K562 (cell line): ENCODE results near the gene MUC5AC. TPM values are rescaled to one million over a fixed set of nuclear protein-coding genes. Genes with fewer than 3 reads are reported as not detected.
A peak's percentile ranks its signal among the peaks of the same experiment; 100 is the strongest.

ENCODE experiments used
- ATAC-seq: fragments of 200-7000 bp; cut with Tn5 transposase; 3 replicates; pipeline ENCODE4 v1.9.1; 2020; ENCODE audit warnings: moderate library complexity
- Bru-seq: library from RNA; stranded (reverse); fragments of 400-500 nt; gene quantifications from one replicate; lab custom pipeline; 2021; lab: Mats Ljungman, UMichigan
- BruChase-seq, 2 experiments: library from RNA; stranded (reverse); fragments of 400-500 nt; gene quantifications; one replicate each; lab custom pipeline; 2021; lab: Mats Ljungman, UMichigan
- BruUV-seq: library from RNA; stranded (reverse); fragments of 400-500 nt; replicated peaks from 2 replicates; lab custom pipeline; 2021; lab: Mats Ljungman, UMichigan
- CTCF ChIA-PET: fragments of 300-600 bp; formaldehyde crosslinking; extraction: SDS; loops from one replicate; lab custom pipeline; 2021; ENCODE audit warnings: low intra/inter-chr PET ratio; lab: Yijun Ruan, JAX
- POLR2A ChIA-PET: fragments of 300-600, 350-650 bp; sonication (Branson Sonifier 250); formaldehyde crosslinking; extraction: SDS; loops from one replicate; lab custom pipeline; 2021; ENCODE audit warnings: antibody characterized with exemption, inconsistent platforms; lab: Yijun Ruan, JAX
- DNase-seq, 4 experiments: peaks; one replicate each; pipeline versions ENCODE4 v3.0.0 to v3.0.0-alpha.2; 2011 to 2018; ENCODE audit warnings: low spot score in 3 of 4, mixed read lengths in 3 of 4; ENCODE audit errors: extremely low read depth in 1 of 4
- FAIRE-seq: peaks from 2 replicates; lab custom pipeline; 2011; peaks lifted over from hg19 to GRCh38; lab: Jason Lieb, UNC
- H2AFZ ChIP-seq: 2 replicates; pipeline ENCODE4 v1.6.0; 2011; ENCODE audit warnings: low read depth, low read length, control low read depth, inconsistent platforms
- H3K27ac ChIP-seq: fragments of 200-600 bp; 3 replicates; pipeline ENCODE4 v1.8.0; 2011; ENCODE audit warnings: low read depth, mild to moderate bottlenecking, control low read depth, inconsistent platforms, low read length, moderate library complexity, mixed read lengths; ENCODE audit errors: extremely low read depth
- H3K27me3 ChIP-seq, 2 experiments: fragments of 300-600 bp in 1 of 2; 2 replicates in 1 of 2; 3 replicates in 1 of 2; pipeline versions ENCODE4 v1.6.0 to v1.8.0; 2011; ENCODE audit warnings: inconsistent platforms in 2 of 2, low read length in 2 of 2, mild to moderate bottlenecking in 1 of 2, mixed read lengths in 1 of 2, moderate library complexity in 1 of 2; ENCODE audit not compliant: control insufficient read depth in 2 of 2, insufficient read depth in 2 of 2
- H3K36me3 ChIP-seq: fragments of 300-600 bp; 3 replicates; pipeline ENCODE4 v1.8.0; 2011; ENCODE audit warnings: mild to moderate bottlenecking, low read length, inconsistent platforms; ENCODE audit not compliant: control insufficient read depth, insufficient read depth
- H3K4me1 ChIP-seq, 2 experiments: fragments of 200-600 bp in 1 of 2; replicated peaks in 1 of 2; 2 replicates in 1 of 2; 3 replicates in 1 of 2; pipeline versions ENCODE4 v1.5.1 to v1.8.0; 2011; ENCODE audit warnings: inconsistent platforms in 2 of 2, low read length in 2 of 2, mild to moderate bottlenecking in 1 of 2, mixed read lengths in 1 of 2, moderate library complexity in 1 of 2; ENCODE audit not compliant: control insufficient read depth in 2 of 2, insufficient read depth in 2 of 2
- H3K4me2 ChIP-seq: 2 replicates; pipeline ENCODE4 v1.6.1; 2011; ENCODE audit warnings: low read length, control low read depth, inconsistent platforms, mixed read lengths; ENCODE audit not compliant: insufficient read depth
- H3K4me3 ChIP-seq: fragments of 200-600 bp; sonication (generic), shearing (Covaris generic); 2 replicates; pipeline ENCODE4 v1.5.1; 2016; ENCODE audit warnings: control low read depth, inconsistent platforms
- H3K79me2 ChIP-seq: fragments of 200-600 bp; 3 replicates; pipeline ENCODE4 v1.8.0; 2011; ENCODE audit warnings: low read length, inconsistent platforms; ENCODE audit not compliant: control insufficient read depth, insufficient read depth
- H3K9ac ChIP-seq, 2 experiments: 2 replicates each; pipeline versions ENCODE4 v1.6.0 to v1.6.1; 2011; ENCODE audit warnings: low read depth in 2 of 2, low read length in 2 of 2, control low read depth in 1 of 2, inconsistent platforms in 1 of 2, mild to moderate bottlenecking in 1 of 2, mixed read lengths in 1 of 2; ENCODE audit not compliant: insufficient read depth in 1 of 2
- H3K9me1 ChIP-seq: one replicate; pipeline ENCODE4 v1.6.0; 2011; ENCODE audit warnings: inconsistent platforms, mild to moderate bottlenecking, low read length, moderate library complexity; ENCODE audit not compliant: control insufficient read depth, insufficient read depth
- H3K9me3 ChIP-seq: replicated peaks from 2 replicates; pipeline ENCODE4 v1.5.1; 2011; ENCODE audit warnings: low read depth, low read length, inconsistent platforms; ENCODE audit not compliant: control insufficient read depth, insufficient read depth
- H4K20me1 ChIP-seq: replicated peaks from 2 replicates; pipeline ENCODE4 v1.6.1; 2011; ENCODE audit warnings: low read length, inconsistent platforms, mixed read lengths; ENCODE audit not compliant: control insufficient read depth, insufficient read depth
- BACH1 ChIP-seq: fragments of 200-800 bp; sonication (Bioruptor generic); IDR thresholded peaks from 2 replicates; pipeline ENCODE4 v1.6.1; 2016; ENCODE audit warnings: missing genetic modification characterization, missing compliant biosample characterization
- ELF4 ChIP-seq: fragments of 450-650 bp; formaldehyde crosslinking; IDR thresholded peaks from 2 replicates; pipeline ENCODE4 v1.4.0; 2022; ENCODE audit warnings: missing genetic modification characterization
- FOXA1 ChIP-seq: fragments of 450-650 bp; IDR thresholded peaks from 2 replicates; pipeline ENCODE4 v1.6.1; 2016; ENCODE audit warnings: mild to moderate bottlenecking, borderline replicate concordance
- POU5F1 ChIP-seq: fragments of 150-350 bp; IDR thresholded peaks from 2 replicates; pipeline ENCODE4 v1.6.1; 2014; ENCODE audit warnings: borderline replicate concordance, low read length, low read depth, mild to moderate bottlenecking; ENCODE audit not compliant: partially characterized antibody
- PYGO2 ChIP-seq: fragments of 450-650 bp; IDR thresholded peaks from 2 replicates; pipeline ENCODE4 v1.6.1; 2016; ENCODE audit warnings: mild to moderate bottlenecking, missing genetic modification characterization, moderate library complexity, missing compliant biosample characterization
- RAD51 ChIP-seq: fragments of 450-650 bp; IDR thresholded peaks from 2 replicates; pipeline ENCODE4 v1.7.1; 2016; ENCODE audit warnings: low read depth, mild to moderate bottlenecking, borderline replicate concordance
- TBL1XR1 ChIP-seq, 2 experiments: IDR thresholded peaks; 2 replicates each; pipeline ENCODE4 v1.6.1; 2012; ENCODE audit warnings: improper control_type of control experiment in 2 of 2, low read length in 2 of 2, mild to moderate bottlenecking in 1 of 2
- ZBTB12 ChIP-seq: fragments of 250-450 bp; sonication (Bioruptor Pico); IDR thresholded peaks from 2 replicates; pipeline ENCODE4 v1.4.0; 2020
- ZBTB8A ChIP-seq: fragments of 450-650 bp; IDR thresholded peaks from 2 replicates; pipeline ENCODE4 v1.6.1; 2018; ENCODE audit warnings: mild to moderate bottlenecking, moderate library complexity; ENCODE audit not compliant: partially characterized antibody
- WGBS: fragments of 100-300 bp; shearing (Covaris generic); methylation state at CpG from one replicate; pipeline ENCODE4 v1.1.6; 2016; ENCODE audit warnings: low coverage, mixed read lengths; ENCODE audit not compliant: insufficient coverage; ENCODE audit errors: missing lambda C conversion rate; 5-methylcytosine and 5-hydroxymethylcytosine counted together
- in situ Hi-C: fragments of 300-500 bp; cut with MboI; formaldehyde crosslinking; loops from 4 replicates; pipeline ENCODE4 v1.15.0; 2018; ENCODE audit warnings: inconsistent platforms, mixed read lengths
- intact Hi-C: fragments of 100-400 bp; cut with micrococcal nuclease; formaldehyde crosslinking; loops from 2 replicates; pipeline ENCODE4 v1.14.2; 2022
- long read RNA-seq, 3 experiments: library from polyadenylated mRNA in 2 of 3; library from RNA in 1 of 3; unstranded in 2 of 3; stranded (forward) in 1 of 3; transcript quantifications; one replicate each; pipeline ENCODE4 v2.0.0, GENCODE V29; 2019 to 2022
- polyA minus RNA-seq, 3 experiments: library from RNA; depleted of rRNA, polyadenylated mRNA; stranded (reverse); fragments of >200 nt; gene quantifications; 2 replicates each; pipeline ENCODE4 v1.2.3, GENCODE V29; 2011
- polyA plus RNA-seq, 8 experiments: library from polyadenylated mRNA; depleted of rRNA in 4 of 8; stranded (reverse) in 5 of 8; unstranded in 3 of 8; fragments of >200 nt; fragmentation: Nextera tagmentation in 2 of 8; fragmentation: Illumina TruSeq in 1 of 8; extraction: Ambion mirVana in 2 of 8; extraction: Trizol in 1 of 8; gene quantifications; 2 replicates each; pipeline versions ENCODE4 v1.2.1 to v1.2.3, GENCODE V29; 2011 to 2014; ENCODE audit warnings: inconsistent platforms in 1 of 8, missing spikeins in 1 of 8
- total RNA-seq, 7 experiments: library from RNA; depleted of rRNA in 6 of 7; stranded (reverse); fragments of >200 nt in 6 of 7; fragmentation: Illumina TruSeq in 2 of 7; extraction: Trizol in 2 of 7; gene quantifications; 2 replicates each; pipeline versions ENCODE4 v1.2.1 to v1.2.3, GENCODE V29; 2011 to 2021; ENCODE audit warnings: low replicate concordance in 1 of 7
- TF ChIP-seq, protein P1 (sequence below): conservative IDR thresholded peaks from 2 replicates; pipeline ENCODE4 v1.6.1; 2011; ENCODE audit warnings: low read depth, mild to moderate bottlenecking, low read length; ENCODE audit not compliant: control insufficient read depth

Gene MUC5AC
- total RNA-seq (2011; cell fraction: chromatin; rRNA removed; ENCODE audit: low replicate concordance), result not detected in 2 replicates
- not detected in 2 replicates for total RNA-seq (2011; cell fraction: nucleolus; rRNA removed)
- total RNA-seq (2011; cell fraction: nucleoplasm; rRNA removed), result not detected in 2 replicates
- not detected in 2 replicates for total RNA-seq (2014; rRNA removed)
- not detected in 2 replicates for total RNA-seq (2014; rRNA removed; fragmentation: Illumina TruSeq; extraction: Trizol)
- not detected in 2 replicates for total RNA-seq (2015; rRNA removed; fragmentation: Illumina TruSeq; extraction: Trizol)
- under 0.01 TPM in 1 of 2 replicates, not detected in the other for total RNA-seq (2021)
- not detected in 2 replicates for polyA plus RNA-seq (2011; rRNA removed)
- polyA plus RNA-seq (2011; cell fraction: cytosol; rRNA removed), result under 0.01 TPM in 1 of 2 replicates, not detected in the other
- polyA plus RNA-seq (2011; cell fraction: nucleus; rRNA removed), result not detected in 2 replicates
- polyA plus RNA-seq (2012), result under 0.01 TPM in 2 replicates
- not detected in 2 replicates for polyA plus RNA-seq (2014; fragmentation: Illumina TruSeq; extraction: Trizol)
- polyA plus RNA-seq (2014; fragmentation: Nextera tagmentation; extraction: Ambion mirVana), result not detected
- not detected in 2 replicates for polyA plus RNA-seq (2014; rRNA removed)
- not detected in 2 replicates for polyA minus RNA-seq (2011; rRNA and poly(A)+ RNA removed)
- not detected in 2 replicates for polyA minus RNA-seq (2011; cell fraction: cytosol; rRNA and poly(A)+ RNA removed)
- not detected in 2 replicates for polyA minus RNA-seq (2011; cell fraction: nucleus; rRNA and poly(A)+ RNA removed)
- Bru-seq, nascent RNA, result percentile 7 among the genes with signal in this experiment
- percentile 9 among the genes with signal in this experiment for BruChase-seq, experiment 1, labeled RNA remaining after a 2-hour chase
- percentile 11 among the genes with signal in this experiment for BruChase-seq, experiment 2, labeled RNA remaining after a 6-hour chase
- long read RNA-seq, experiment 1, partial matches to known transcripts, result 1 of 1 reads
- long read RNA-seq, experiment 1, other reads (novel, unspliced or antisense), result 0 of 1 reads
- long read RNA-seq, experiment 2, partial matches to known transcripts, result 1 of 1 reads
- long read RNA-seq, experiment 2, other reads (novel, unspliced or antisense), result 0 of 1 reads
- long read RNA-seq, experiment 3, result 0 reads

DNA sequence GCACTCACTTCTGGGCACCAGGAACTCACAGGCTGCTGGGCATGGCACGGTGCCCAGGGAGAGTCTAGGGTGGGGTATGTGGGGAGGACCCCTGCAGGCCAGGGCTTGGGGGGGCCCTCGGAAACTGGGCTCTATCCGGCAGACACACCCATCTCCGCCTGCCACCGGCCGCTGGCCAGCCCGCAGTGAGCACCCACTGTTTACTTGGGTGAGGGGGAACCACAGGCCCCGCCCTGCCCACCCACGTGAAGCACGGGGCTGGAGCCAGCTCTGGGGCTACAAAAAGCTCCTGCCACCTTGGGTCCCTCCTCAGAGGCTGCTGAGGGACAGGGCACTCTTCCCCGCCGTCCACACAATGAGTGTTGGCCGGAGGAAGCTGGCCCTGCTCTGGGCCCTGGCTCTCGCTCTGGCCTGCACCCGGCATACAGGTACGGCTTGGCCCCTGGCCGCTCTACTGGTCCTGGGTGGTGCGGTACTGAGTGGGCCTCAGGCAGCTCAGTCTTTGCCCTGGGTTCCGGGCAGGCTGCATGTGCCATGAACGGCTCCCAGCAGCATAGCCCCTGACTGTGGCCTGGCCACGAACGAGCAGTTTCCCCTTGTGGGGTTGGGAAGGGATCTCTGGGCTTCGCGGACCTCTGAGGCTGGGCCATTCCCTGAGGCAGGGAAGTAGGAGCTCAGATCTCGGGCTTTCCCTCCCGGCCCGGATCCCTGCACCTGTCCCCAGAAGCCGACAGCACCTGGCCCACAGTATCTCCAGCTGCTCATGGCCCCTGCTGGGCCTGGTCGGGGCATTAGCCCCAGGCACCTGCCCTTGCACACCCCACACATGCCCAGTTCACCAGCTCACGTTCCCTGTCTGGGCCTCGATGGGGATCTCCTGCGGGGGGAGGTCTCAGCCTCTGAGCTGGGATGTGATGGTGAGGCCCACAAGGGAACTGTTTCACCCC is at the start of gene MUC5AC:
TSS of gene MUC5AC (plus strand) at position 309 of the 947 bp plus-strand sequence. CDS start at position 356, 47 bp downstream.
- FAIRE-seq, result no peak
- CTCF ChIA-PET, result no interaction called here
- no peak within 1 kb of the TSS for H3K4me2 ChIP-seq
- in situ Hi-C loops (no loop called here), intact Hi-C loops (no loop called here)
- H4K20me1 ChIP-seq, result 0 out of 2 replicates have a peak, but pooled peaks cover 3% of the 10 kb centered on the region
- H3K79me2 ChIP-seq, result no peaks in the 10 kb centered on the region
- 11% methylated on average over 22 of the region's 32 CpGs for WGBS
- H3K36me3 ChIP-seq, result no peaks in the 10 kb centered on the region
- H3K9ac ChIP-seq, result no peak within 1 kb of the TSS; a peak in 1 of 4 replicates
- peaks cover 0 to 24% of the 10 kb centered on the region in 2 experiments; a peak in 2 of 5 replicates for H3K4me1 ChIP-seq
- H3K27me3 ChIP-seq, result peaks cover 13 to 43% of the 10 kb centered on the region in 2 experiments; a peak in 4 of 5 replicates
- H3K27ac ChIP-seq, result no peak within 1 kb of the TSS
- POLR2A ChIA-PET, result interaction anchor here (0.5 kb wide), 1 partner anchor 54 kb away, joined by 3 read pairs; no protein-coding TSS in a partner anchor
- no peak within 1 kb of the TSS for H2AFZ ChIP-seq
- no peaks in the 10 kb centered on the region for H3K9me1 ChIP-seq
- DNase-seq, result no peak
- no peak within 1 kb of the TSS for H3K4me3 ChIP-seq
- ATAC-seq, result no peak; the same call in 1 of the 3 replicates
- H3K9me3 ChIP-seq, result peaks cover 3% of the 10 kb centered on the region; the same call in 1 of the 2 replicates
- BruUV-seq, result no TSS peak
- TF ChIP-seq, protein P1, sequence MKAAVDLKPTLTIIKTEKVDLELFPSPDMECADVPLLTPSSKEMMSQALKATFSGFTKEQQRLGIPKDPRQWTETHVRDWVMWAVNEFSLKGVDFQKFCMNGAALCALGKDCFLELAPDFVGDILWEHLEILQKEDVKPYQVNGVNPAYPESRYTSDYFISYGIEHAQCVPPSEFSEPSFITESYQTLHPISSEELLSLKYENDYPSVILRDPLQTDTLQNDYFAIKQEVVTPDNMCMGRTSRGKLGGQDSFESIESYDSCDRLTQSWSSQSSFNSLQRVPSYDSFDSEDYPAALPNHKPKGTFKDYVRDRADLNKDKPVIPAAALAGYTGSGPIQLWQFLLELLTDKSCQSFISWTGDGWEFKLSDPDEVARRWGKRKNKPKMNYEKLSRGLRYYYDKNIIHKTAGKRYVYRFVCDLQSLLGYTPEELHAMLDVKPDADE, result no peak
- TF ChIP-seq RAD51 (no peak), ZBTB12 (CRISPR knock-in tag) (no peak), PYGO2 (no peak), TBL1XR1 (IDR thresholded peaks at IDR 0.05; ENCODE audit: low read length in 2 of 2) (no peak), POU5F1 (no peak), ELF4 (CRISPR knock-in tag) (no peak), ZBTB8A (no peak), BACH1 (tag) (no peak), FOXA1 (no peak)
